Endodermal cell (in vitro differentiated cells): Measurements from ENCODE around the gene STPG3. TPM values are rescaled to one million over a fixed set of nuclear protein-coding genes. Genes with fewer than 3 reads are reported as not detected.

Experiments used
- DNase-seq: peaks from one replicate; pipeline ENCODE4 v3.0.0-alpha.2; 2017
- H3K27ac ChIP-seq: 2 replicates; pipeline ENCODE4 v1.5.1; 2013; ENCODE audit warnings: mild to moderate bottlenecking, low read depth, low read length, moderate library complexity
- H3K27me3 ChIP-seq: 2 replicates; pipeline ENCODE4 v1.6.1; 2013; ENCODE audit warnings: mild to moderate bottlenecking, low read length, moderate library complexity; ENCODE audit not compliant: insufficient read depth, control insufficient read depth, poor library complexity, severe bottlenecking
- H3K36me3 ChIP-seq: 2 replicates; pipeline ENCODE4 v1.7.0; 2013; ENCODE audit warnings: mild to moderate bottlenecking, low read length, moderate library complexity; ENCODE audit not compliant: control insufficient read depth, insufficient read depth
- H3K4me1 ChIP-seq: one replicate; pipeline ENCODE4 v1.7.0; 2013; ENCODE audit warnings: low read length; ENCODE audit not compliant: control insufficient read depth, insufficient read depth
- H3K4me3 ChIP-seq: 2 replicates; pipeline ENCODE4 v1.5.1; 2013; ENCODE audit warnings: mild to moderate bottlenecking, low read length, moderate library complexity
- H3K9ac ChIP-seq: 2 replicates; pipeline ENCODE4 v1.6.1; 2013; ENCODE audit warnings: mild to moderate bottlenecking, low read length, moderate library complexity; ENCODE audit not compliant: poor library complexity, severe bottlenecking; ENCODE audit errors: extremely low read depth
- H3K9me3 ChIP-seq: 2 replicates; pipeline ENCODE4 v1.6.1; 2013; ENCODE audit warnings: mild to moderate bottlenecking, low read length, moderate library complexity; ENCODE audit not compliant: control insufficient read depth
- H3K27ac Mint-ChIP-seq: 2 replicates; pipeline ENCODE4 v1.8.0; 2020; ENCODE audit warnings: mixed read lengths
- H3K27me3 Mint-ChIP-seq: 2 replicates; pipeline ENCODE4 v1.8.0; 2021; ENCODE audit warnings: mild to moderate bottlenecking, mixed read lengths; ENCODE audit not compliant: insufficient read depth
- H3K36me3 Mint-ChIP-seq: 2 replicates; pipeline ENCODE4 v1.8.0; 2020; ENCODE audit warnings: low read depth, mixed read lengths
- H3K4me1 Mint-ChIP-seq: 2 replicates; pipeline ENCODE4 v1.8.0; 2020; ENCODE audit warnings: mixed read lengths
- H3K4me3 Mint-ChIP-seq: 2 replicates; pipeline ENCODE4 v1.8.0; 2020; ENCODE audit warnings: mild to moderate bottlenecking, moderate library complexity, mixed read lengths
- H3K9me3 Mint-ChIP-seq: 2 replicates; pipeline ENCODE4 v1.8.0; 2020; ENCODE audit warnings: mild to moderate bottlenecking, mixed read lengths
- WGBS, 2 experiments: methylation state at CpG; one replicate each; pipeline versions ENCODE4 v1.1.5 to v1.1.7; 2013; ENCODE audit warnings: missing lambda C conversion rate in 2 of 2, mixed read lengths in 1 of 2; ENCODE audit not compliant: insufficient coverage in 1 of 2, insufficient read length in 1 of 2; 5-methylcytosine and 5-hydroxymethylcytosine counted together
- total RNA-seq, 2 donors: library from RNA; stranded (reverse); fragmentation: NEBNext Ultra II Directional in 1 of 2; extraction: Animal tissue kit (Norgen Biotek cat#: 25700) in 1 of 2; gene quantifications; 2 replicates in 1 of 2; 3 replicates in 1 of 2; pipeline ENCODE4 v1.2.1, GENCODE V29; 2021
- TF ChIP-seq, protein P1 (sequence below): fragments of 200-600 bp; sonication (generic); conservative IDR thresholded peaks from 2 replicates; pipeline ENCODE4 v1.5.0; 2021; ENCODE audit warnings: antibody characterized with exemption, mild to moderate bottlenecking

STPG3 gene
- total RNA-seq, 2 donors from 2014 or later = not detected

- Mint-ChIP-seq H3K36me3 (no peaks in the 10 kb centered on the region), H3K9me3 (no peaks in the 10 kb centered on the region), H3K27me3 (no peaks in the 10 kb centered on the region), H3K4me1 (peaks cover 2% of the 10 kb centered on the region), H3K27ac (no peak overlapping the region), H3K4me3 (no peak overlapping the region)
- Histone ChIP-seq H3K36me3 (no peaks in the 10 kb centered on the region), H3K27me3 (no peaks in the 10 kb centered on the region), H3K9ac (no peak overlapping the region), H3K9me3 (no peaks in the 10 kb centered on the region), H3K4me1 (no peaks in the 10 kb centered on the region), H3K27ac (no peak overlapping the region), H3K4me3 (no peak overlapping the region)
- TF ChIP-seq, protein P1, sequence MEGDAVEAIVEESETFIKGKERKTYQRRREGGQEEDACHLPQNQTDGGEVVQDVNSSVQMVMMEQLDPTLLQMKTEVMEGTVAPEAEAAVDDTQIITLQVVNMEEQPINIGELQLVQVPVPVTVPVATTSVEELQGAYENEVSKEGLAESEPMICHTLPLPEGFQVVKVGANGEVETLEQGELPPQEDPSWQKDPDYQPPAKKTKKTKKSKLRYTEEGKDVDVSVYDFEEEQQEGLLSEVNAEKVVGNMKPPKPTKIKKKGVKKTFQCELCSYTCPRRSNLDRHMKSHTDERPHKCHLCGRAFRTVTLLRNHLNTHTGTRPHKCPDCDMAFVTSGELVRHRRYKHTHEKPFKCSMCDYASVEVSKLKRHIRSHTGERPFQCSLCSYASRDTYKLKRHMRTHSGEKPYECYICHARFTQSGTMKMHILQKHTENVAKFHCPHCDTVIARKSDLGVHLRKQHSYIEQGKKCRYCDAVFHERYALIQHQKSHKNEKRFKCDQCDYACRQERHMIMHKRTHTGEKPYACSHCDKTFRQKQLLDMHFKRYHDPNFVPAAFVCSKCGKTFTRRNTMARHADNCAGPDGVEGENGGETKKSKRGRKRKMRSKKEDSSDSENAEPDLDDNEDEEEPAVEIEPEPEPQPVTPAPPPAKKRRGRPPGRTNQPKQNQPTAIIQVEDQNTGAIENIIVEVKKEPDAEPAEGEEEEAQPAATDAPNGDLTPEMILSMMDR = no peak
- WGBS, 2 experiments = 85 to 88% methylated on average over 16 to 31 of the region's 31 CpGs
- no peak for DNase-seq
Observed at GRCh38 chr9:137229903-137230704, 21.0 kb upstream of the STPG3 start.

- H3K4me1 ChIP-seq = no peaks in the 10 kb centered on the region
- no peaks in the 10 kb centered on the region for H3K27me3 ChIP-seq
- peaks cover 6% of the 10 kb centered on the region for H3K4me1 Mint-ChIP-seq
- H3K27ac ChIP-seq = no peak within 1 kb of the TSS
- WGBS, 2 experiments = 87 to 94% methylated on average over 8 to 14 of the region's 14 CpGs
- no peaks in the 10 kb centered on the region for H3K36me3 ChIP-seq
- no peak within 1 kb of the TSS for H3K27ac Mint-ChIP-seq
- DNase-seq = no peak
- no peaks in the 10 kb centered on the region for H3K36me3 Mint-ChIP-seq
- H3K4me3 Mint-ChIP-seq = no peak within 1 kb of the TSS
- H3K27me3 Mint-ChIP-seq = no peaks in the 10 kb centered on the region
- no peaks in the 10 kb centered on the region for H3K9me3 ChIP-seq
- H3K9me3 Mint-ChIP-seq = no peaks in the 10 kb centered on the region
- TF ChIP-seq, protein P1 = no peak
- H3K9ac ChIP-seq = no peak within 1 kb of the TSS
- no peak within 1 kb of the TSS for H3K4me3 ChIP-seq
Observed at GRCh38 chr9:137230705-137231371, 20.2 kb upstream of the STPG3 start, which contains the start of gene SLC34A3. SLC34A3 (plus strand) TSS chr9:137230901; CDS start chr9:137231703, 802 bp downstream.

- H3K4me1 Mint-ChIP-seq = peaks cover 6% of the 10 kb centered on the region
- 91 to 92% methylated on average over 18 to 23 of the region's 23 CpGs for WGBS, 2 experiments
- Histone ChIP-seq H3K9me3 (no peaks in the 10 kb centered on the region), H3K27ac (no peak overlapping the region), H3K9ac (no peak overlapping the region), H3K4me1 (no peaks in the 10 kb centered on the region), H3K36me3 (no peaks in the 10 kb centered on the region), H3K4me3 (no peak overlapping the region), H3K27me3 (no peaks in the 10 kb centered on the region)
- no peaks in the 10 kb centered on the region for H3K36me3 Mint-ChIP-seq
- no peaks in the 10 kb centered on the region for H3K9me3 Mint-ChIP-seq
- H3K27me3 Mint-ChIP-seq = no peaks in the 10 kb centered on the region
- TF ChIP-seq, protein P1 = no peak
- no peak overlapping the region for H3K27ac Mint-ChIP-seq
- H3K4me3 Mint-ChIP-seq = no peak overlapping the region
- DNase-seq = no peak
Observed at GRCh38 chr9:137231372-137232039, 19.6 kb upstream of the STPG3 start.
